ENCODE data around the gene MED12L. TPM values are rescaled to one million over a fixed set of nuclear protein-coding genes. Genes with fewer than 3 reads are reported as not detected.

Gene MED12L
- total and polyA plus RNA-seq, 10 of the 15 experiments (the other 5 are each of a cell fraction or from before 2014, with no cell fraction given) = 0.01 to 0.06 (median 0.03) TPM; not detected in 2

GRCh38 chr3:151281671-151282324, 196.3 kb downstream of the MED12L start:
- Histone ChIP-seq H3K4me1 (ENCODE audit: control insufficient read depth, insufficient read depth, low read length) (peaks cover 9% of the 10 kb centered on the region), H3K79me2 (ENCODE audit: control insufficient read depth, insufficient read depth, low read length) (no peaks in the 10 kb centered on the region), H3K4me2 (ENCODE audit: control insufficient read depth, insufficient read depth) (no peak overlapping the region), H3K36me3 (ENCODE audit: control insufficient read depth in 2 of 2, insufficient read depth in 2 of 2, low read length in 1 of 2) (no peaks in the 10 kb centered on the region), H3K9me3 (replicated peaks; ENCODE audit: control insufficient read depth, insufficient read depth, low read length) (no peaks in the 10 kb centered on the region), H4K20me1 (ENCODE audit: control insufficient read depth, insufficient read depth) (no peaks in the 10 kb centered on the region), H3K27me3 (replicated peaks in 1 of 2; ENCODE audit: control insufficient read depth in 2 of 2, insufficient read depth in 2 of 2, low read length in 1 of 2) (no peaks in the 10 kb centered on the region), H3K9ac (ENCODE audit: control insufficient read depth, insufficient read depth, low read length) (no peak overlapping the region), H3K27ac (ENCODE audit: control insufficient read depth, insufficient read depth) (no peak overlapping the region), H3K4me3 (no peak overlapping the region), H2AFZ (ENCODE audit: control insufficient read depth, low read depth, low read length) (no peak overlapping the region)
- TF ChIP-seq ZNF622 (IDR thresholded peaks at IDR 0.05) = no peak
- 65% methylated on average over 9 of the region's 9 CpGs for WGBS (ENCODE audit: insufficient coverage, insufficient replicate concordance, low lambda C conversion rate, missing lambda C conversion rate)
- intact Hi-C loops (cut with micrococcal nuclease; ENCODE audit: unreplicated experiment) = loop anchor here (5.0 kb wide), 1 partner anchor 354 kb away; no protein-coding TSS in a partner anchor
- FAIRE-seq (no peak), DNase-seq (ENCODE audit: low read depth, low spot score) (no peak), ATAC-seq (no peak)
- in situ Hi-C loops (cut with MboI) = no loop called here
- ChIA-PET RAD21 (ENCODE audit: unreplicated experiment) (interaction anchor here (1.0 to 6.0 kb wide), 7 partner anchors 8 to 186 kb away, joined by 3 to 50 read pairs (median 5); no protein-coding TSS in a partner anchor), SMC1A (ENCODE audit: uncharacterized antibody, unreplicated experiment) (interaction anchor here (0.8 to 6.7 kb wide), 13 partner anchors 14 to 125 kb away, joined by 3 to 98 read pairs (median 4); no protein-coding TSS in a partner anchor), POLR2A (interaction anchor here (0.6 kb wide), 1 partner anchor 1925 kb away, joined by 8 read pairs; no protein-coding TSS in a partner anchor), CTCF (interaction anchor here (0.7 to 9.6 kb wide), 16 partner anchors 14 to 153 kb away, joined by 3 to 182 read pairs (median 4); no protein-coding TSS in a partner anchor)
- no TSS peak for BruUV-seq (replicated peaks)

- Histone ChIP-seq H3K4me1 (ENCODE audit: control insufficient read depth, insufficient read depth, low read length) (peaks cover 6% of the 10 kb centered on the region), H3K79me2 (ENCODE audit: control insufficient read depth, insufficient read depth, low read length) (no peaks in the 10 kb centered on the region), H3K9ac (ENCODE audit: control insufficient read depth, insufficient read depth, low read length) (no peak overlapping the region), H3K4me2 (ENCODE audit: control insufficient read depth, insufficient read depth) (no peak overlapping the region), H2AFZ (ENCODE audit: control insufficient read depth, low read depth, low read length) (no peak overlapping the region), H3K4me3 (no peak overlapping the region), H3K36me3 (ENCODE audit: control insufficient read depth in 2 of 2, insufficient read depth in 2 of 2, low read length in 1 of 2) (no peaks in the 10 kb centered on the region), H3K27ac (ENCODE audit: control insufficient read depth, insufficient read depth) (no peak overlapping the region), H3K9me3 (replicated peaks; ENCODE audit: control insufficient read depth, insufficient read depth, low read length) (no peaks in the 10 kb centered on the region), H3K27me3 (replicated peaks in 1 of 2; ENCODE audit: control insufficient read depth in 2 of 2, insufficient read depth in 2 of 2, low read length in 1 of 2) (no peaks in the 10 kb centered on the region), H4K20me1 (ENCODE audit: control insufficient read depth, insufficient read depth) (no peaks in the 10 kb centered on the region)
- ChIA-PET RAD21 (ENCODE audit: unreplicated experiment) (interaction anchor here (0.6 to 1.6 kb wide), 6 partner anchors 52 to 185 kb away, joined by 3 to 19 read pairs (median 4); no protein-coding TSS in a partner anchor), POLR2A (no interaction called here), CTCF (interaction anchor here (0.8 to 9.6 kb wide), 15 partner anchors 9 to 127 kb away, joined by 3 to 182 read pairs (median 4); no protein-coding TSS in a partner anchor), SMC1A (ENCODE audit: uncharacterized antibody, unreplicated experiment) (interaction anchor here (0.7 to 6.7 kb wide), 11 partner anchors 10 to 126 kb away, joined by 3 to 98 read pairs (median 4); no protein-coding TSS in a partner anchor)
- no peak for DNase-seq (ENCODE audit: low read depth, low spot score)
- intact Hi-C loops (cut with micrococcal nuclease; ENCODE audit: unreplicated experiment) (loop anchor here (1.0 to 5.0 kb wide), 3 partner anchors 56 to 356 kb away; no protein-coding TSS in a partner anchor), in situ Hi-C loops (cut with MboI) (no loop called here)
- TF ChIP-seq MEF2A (IDR thresholded peaks at IDR 0.05; ENCODE audit: insufficient read depth, low read depth, low read length) = 0 out of 2 replicates have a peak, but pooled peaks have one; percentile 6
- peak; percentile 49 to 67 (median 53); a peak in 5 of 6 replicates for TF ChIP-seq CTCF (IDR thresholded peaks at IDR 0.05 in 2 of 3, conservative IDR thresholded peaks at IDR 0.05 in 1 of 3; ENCODE audit: control insufficient read depth in 2 of 3, extremely low read depth in 1 of 3, insufficient read depth in 1 of 3, low read depth in 3 of 3, low read length in 3 of 3)
- TF ChIP-seq SMC3 (IDR thresholded peaks at IDR 0.05; ENCODE audit: borderline replicate concordance, low read length) = peak; percentile 96
- peak; percentile 72 for TF ChIP-seq ZNF384 (IDR thresholded peaks at IDR 0.05; ENCODE audit: borderline replicate concordance, low read depth, low read length)
- TF ChIP-seq NR2C1 (IDR thresholded peaks at IDR 0.05) = no peak
- no peak for TF ChIP-seq MXI1 (IDR thresholded peaks at IDR 0.05; ENCODE audit: low read depth, low read length)
- TF ChIP-seq PKNOX1 (IDR thresholded peaks at IDR 0.05) = peak; percentile 23; the same call in 1 of the 2 replicates
- TF ChIP-seq RAD21 (IDR thresholded peaks at IDR 0.05; ENCODE audit: insufficient read depth, low read depth, low read length) = peak; percentile 90
- peak; percentile 98 for FAIRE-seq
- no TSS peak for BruUV-seq (replicated peaks)
- peak; percentile 77 for ATAC-seq
- WGBS (ENCODE audit: insufficient coverage, insufficient replicate concordance, low lambda C conversion rate, missing lambda C conversion rate) = 0% methylated on average over 1 of the region's 1 CpG
Observed at GRCh38 chr3:151282921-151283320, 197.5 kb downstream of the MED12L start.

All from GM12878 (cell line).